Activated CD8-positive, alpha-beta T cell treated with anti-CD3 and anti-CD28 coated beads for 36 hours (primary cell): ENCODE results near the gene FAM120A. TPM values are rescaled to one million over a fixed set of nuclear protein-coding genes. Genes with fewer than 3 reads are reported as not detected.

ENCODE experiments used
- ATAC-seq: fragments of 200-7000 bp; cut with Tn5 transposase; one replicate; pipeline ENCODE4 v1.10.0; 2021; ENCODE audit warnings: mild to moderate bottlenecking, moderate library complexity
- CTCF ChIA-PET: fragments of 350-600 bp; sonication (Branson Sonifier 250); formaldehyde crosslinking; loops from one replicate; lab custom pipeline; 2021; ENCODE audit warnings: antibody characterized with exemption; lab: Charles Lee
- POLR2A ChIA-PET: fragments of 350-600 bp; sonication (Branson Sonifier 250); formaldehyde crosslinking; loops from one replicate; lab custom pipeline; 2021; ENCODE audit warnings: antibody characterized with exemption; lab: Charles Lee
- DNase-seq: peaks from one replicate; pipeline ENCODE4 v3.0.0-alpha.2; 2020
- H3K27ac Mint-ChIP-seq: one replicate; pipeline ENCODE4 v1.8.0; 2021; ENCODE audit warnings: mild to moderate bottlenecking, mixed read lengths
- H3K27me3 Mint-ChIP-seq: one replicate; pipeline ENCODE4 v1.8.0; 2021; ENCODE audit warnings: mixed read lengths
- H3K36me3 Mint-ChIP-seq: one replicate; pipeline ENCODE4 v1.8.0; 2021; ENCODE audit warnings: low read depth, mixed read lengths
- H3K4me1 Mint-ChIP-seq: one replicate; pipeline ENCODE4 v1.8.0; 2021; ENCODE audit warnings: low read depth, mixed read lengths
- H3K4me3 Mint-ChIP-seq: one replicate; pipeline ENCODE4 v1.8.0; 2021; ENCODE audit warnings: mild to moderate bottlenecking, moderate library complexity, mixed read lengths
- H3K9me3 Mint-ChIP-seq: one replicate; pipeline ENCODE4 v1.8.0; 2021; ENCODE audit warnings: mixed read lengths
- CTCF ChIP-seq: fragments of 200-600 bp; IDR thresholded peaks from one replicate; pipeline ENCODE4 v1.8.0; 2022; ENCODE audit warnings: antibody characterized with exemption, mild to moderate bottlenecking
- intact Hi-C: fragments of 100-400 bp; cut with micrococcal nuclease; formaldehyde crosslinking; loops from one replicate; pipeline ENCODE4 v1.10.0; 2022
- total RNA-seq, 2 experiments: library from RNA; stranded (reverse); gene quantifications; one replicate each; pipeline ENCODE4 v1.2.3, GENCODE V29; 2021

Gene FAM120A
- total RNA-seq, 2 experiments from 2014 or later = 121 to 125 TPM

DNA sequence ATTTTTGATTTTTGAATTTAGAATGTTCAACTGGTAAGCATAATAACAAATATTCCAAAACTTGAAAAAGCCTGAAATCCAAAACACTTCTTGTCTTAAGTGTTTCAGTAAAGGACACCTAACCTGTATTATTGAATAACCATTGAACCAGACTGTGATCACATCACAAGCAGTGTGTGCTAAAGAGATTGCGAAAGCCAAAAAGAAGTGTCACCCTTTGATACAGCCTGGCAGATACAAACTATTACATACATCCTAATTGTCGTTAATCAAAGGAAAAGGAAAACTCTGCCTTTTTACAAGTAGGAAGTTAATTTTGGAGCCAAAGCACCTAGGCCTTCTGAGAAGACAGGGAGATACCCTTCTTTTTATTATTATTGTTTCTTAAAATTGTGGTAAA, 10.3 kb downstream of the FAM120A start:
- no peaks in the 10 kb centered on the region for H3K9me3 Mint-ChIP-seq
- CTCF ChIA-PET = interaction anchor here (1.3 kb wide), 1 partner anchor 11 kb away, joined by 3 read pairs; no protein-coding TSS in a partner anchor
- intact Hi-C loops = no loop called here

GRCh38 chr9:93463638-93464248, 12.3 kb downstream of the FAM120A start:
- Mint-ChIP-seq H3K4me1 (peaks cover 85% of the 10 kb centered on the region), H3K36me3 (peaks cover 41% of the 10 kb centered on the region), H3K4me3 (peak overlapping the region; percentile 42), H3K27me3 (no peaks in the 10 kb centered on the region), H3K9me3 (no peaks in the 10 kb centered on the region), H3K27ac (peak overlapping the region; percentile 90)
- DNase-seq (peak; percentile 31), ATAC-seq (peak; percentile 81)
- ChIA-PET POLR2A (interaction anchor here (0.7 to 4.0 kb wide), 4 partner anchors 11 to 26 kb away, joined by 3 to 31 read pairs (median 4); partner anchors contain the start of genes FAM120A and FAM120AOS), CTCF (interaction anchor here (0.8 to 3.7 kb wide), 3 partner anchors 10 to 102 kb away, joined by 3 to 21 read pairs (median 12); partner anchors contain the start of gene FAM120AOS)
- intact Hi-C loops = no loop called here
- no peak for TF ChIP-seq CTCF

More for the DNA sequence above, 10.3 kb downstream of the FAM120A start:
- DNase-seq (no peak), ATAC-seq (no peak)
- Mint-ChIP-seq H3K27ac (peak overlapping the region; percentile 2), H3K4me3 (no peak overlapping the region), H3K4me1 (peaks cover 85% of the 10 kb centered on the region), H3K36me3 (peaks cover 46% of the 10 kb centered on the region), H3K27me3 (no peaks in the 10 kb centered on the region)
- TF ChIP-seq CTCF = no peak
- POLR2A ChIA-PET = interaction anchor here (4.0 kb wide), 1 partner anchor 9 kb away, joined by 31 read pairs; the partner anchor contains the start of genes FAM120A and FAM120AOS

GRCh38 chr9:93464395-93464794, 12.9 kb downstream of the FAM120A start:
- CTCF ChIA-PET = interaction anchor here (2.0 to 3.7 kb wide), 2 partner anchors 10 to 102 kb away, joined by 12 to 21 read pairs; partner anchors contain the start of gene FAM120AOS

GRCh38 chr9:93464876-93465275, 13.4 kb downstream of the FAM120A start:
- Mint-ChIP-seq H3K27me3 (no peaks in the 10 kb centered on the region), H3K27ac (peak overlapping the region; percentile 90), H3K9me3 (no peaks in the 10 kb centered on the region), H3K4me1 (peaks cover 83% of the 10 kb centered on the region), H3K4me3 (peak overlapping the region; percentile 42), H3K36me3 (peaks cover 30% of the 10 kb centered on the region)
- ChIA-PET POLR2A (interaction anchor here (0.6 to 4.0 kb wide), 2 partner anchors 12 to 36 kb away, joined by 3 to 31 read pairs; partner anchors contain the start of genes FAM120A and FAM120AOS), CTCF (interaction anchor here (0.8 to 3.7 kb wide), 3 partner anchors 9 to 101 kb away, joined by 3 to 21 read pairs (median 12); partner anchors contain the start of gene FAM120AOS)
- no peak for DNase-seq
- intact Hi-C loops = no loop called here
- ATAC-seq = no peak
- no peak for TF ChIP-seq CTCF

More at GRCh38 chr9:93464395-93464794, 12.9 kb downstream of the FAM120A start:
- no peaks in the 10 kb centered on the region for H3K9me3 Mint-ChIP-seq
- H3K4me3 Mint-ChIP-seq = peak overlapping the region; percentile 42
- DNase-seq = no peak
- peak overlapping the region; percentile 90 for H3K27ac Mint-ChIP-seq
- H3K36me3 Mint-ChIP-seq = peaks cover 35% of the 10 kb centered on the region
- ATAC-seq = no peak
- H3K4me1 Mint-ChIP-seq = peaks cover 85% of the 10 kb centered on the region
- H3K27me3 Mint-ChIP-seq = no peaks in the 10 kb centered on the region
- POLR2A ChIA-PET = interaction anchor here (0.7 to 4.0 kb wide), 3 partner anchors 12 to 25 kb away, joined by 3 to 31 read pairs (median 3); partner anchors contain the start of genes FAM120A and FAM120AOS
- intact Hi-C loops = no loop called here
- TF ChIP-seq CTCF = no peak
